ENCODE results near the gene FOXN3. TPM values are rescaled to one million over a fixed set of nuclear protein-coding genes. Genes with fewer than 3 reads are reported as not detected.
A peak's percentile ranks its signal among the peaks of the same experiment; 100 is the strongest.

Gene FOXN3
- total and polyA plus RNA-seq, 2 experiments from 2014 or later, result 98.9 to 167 TPM

GRCh38 chr14:89416002-89416995 is 734 bp downstream of the FOXN3 start (continued):
- TF ChIP-seq, protein P1, sequence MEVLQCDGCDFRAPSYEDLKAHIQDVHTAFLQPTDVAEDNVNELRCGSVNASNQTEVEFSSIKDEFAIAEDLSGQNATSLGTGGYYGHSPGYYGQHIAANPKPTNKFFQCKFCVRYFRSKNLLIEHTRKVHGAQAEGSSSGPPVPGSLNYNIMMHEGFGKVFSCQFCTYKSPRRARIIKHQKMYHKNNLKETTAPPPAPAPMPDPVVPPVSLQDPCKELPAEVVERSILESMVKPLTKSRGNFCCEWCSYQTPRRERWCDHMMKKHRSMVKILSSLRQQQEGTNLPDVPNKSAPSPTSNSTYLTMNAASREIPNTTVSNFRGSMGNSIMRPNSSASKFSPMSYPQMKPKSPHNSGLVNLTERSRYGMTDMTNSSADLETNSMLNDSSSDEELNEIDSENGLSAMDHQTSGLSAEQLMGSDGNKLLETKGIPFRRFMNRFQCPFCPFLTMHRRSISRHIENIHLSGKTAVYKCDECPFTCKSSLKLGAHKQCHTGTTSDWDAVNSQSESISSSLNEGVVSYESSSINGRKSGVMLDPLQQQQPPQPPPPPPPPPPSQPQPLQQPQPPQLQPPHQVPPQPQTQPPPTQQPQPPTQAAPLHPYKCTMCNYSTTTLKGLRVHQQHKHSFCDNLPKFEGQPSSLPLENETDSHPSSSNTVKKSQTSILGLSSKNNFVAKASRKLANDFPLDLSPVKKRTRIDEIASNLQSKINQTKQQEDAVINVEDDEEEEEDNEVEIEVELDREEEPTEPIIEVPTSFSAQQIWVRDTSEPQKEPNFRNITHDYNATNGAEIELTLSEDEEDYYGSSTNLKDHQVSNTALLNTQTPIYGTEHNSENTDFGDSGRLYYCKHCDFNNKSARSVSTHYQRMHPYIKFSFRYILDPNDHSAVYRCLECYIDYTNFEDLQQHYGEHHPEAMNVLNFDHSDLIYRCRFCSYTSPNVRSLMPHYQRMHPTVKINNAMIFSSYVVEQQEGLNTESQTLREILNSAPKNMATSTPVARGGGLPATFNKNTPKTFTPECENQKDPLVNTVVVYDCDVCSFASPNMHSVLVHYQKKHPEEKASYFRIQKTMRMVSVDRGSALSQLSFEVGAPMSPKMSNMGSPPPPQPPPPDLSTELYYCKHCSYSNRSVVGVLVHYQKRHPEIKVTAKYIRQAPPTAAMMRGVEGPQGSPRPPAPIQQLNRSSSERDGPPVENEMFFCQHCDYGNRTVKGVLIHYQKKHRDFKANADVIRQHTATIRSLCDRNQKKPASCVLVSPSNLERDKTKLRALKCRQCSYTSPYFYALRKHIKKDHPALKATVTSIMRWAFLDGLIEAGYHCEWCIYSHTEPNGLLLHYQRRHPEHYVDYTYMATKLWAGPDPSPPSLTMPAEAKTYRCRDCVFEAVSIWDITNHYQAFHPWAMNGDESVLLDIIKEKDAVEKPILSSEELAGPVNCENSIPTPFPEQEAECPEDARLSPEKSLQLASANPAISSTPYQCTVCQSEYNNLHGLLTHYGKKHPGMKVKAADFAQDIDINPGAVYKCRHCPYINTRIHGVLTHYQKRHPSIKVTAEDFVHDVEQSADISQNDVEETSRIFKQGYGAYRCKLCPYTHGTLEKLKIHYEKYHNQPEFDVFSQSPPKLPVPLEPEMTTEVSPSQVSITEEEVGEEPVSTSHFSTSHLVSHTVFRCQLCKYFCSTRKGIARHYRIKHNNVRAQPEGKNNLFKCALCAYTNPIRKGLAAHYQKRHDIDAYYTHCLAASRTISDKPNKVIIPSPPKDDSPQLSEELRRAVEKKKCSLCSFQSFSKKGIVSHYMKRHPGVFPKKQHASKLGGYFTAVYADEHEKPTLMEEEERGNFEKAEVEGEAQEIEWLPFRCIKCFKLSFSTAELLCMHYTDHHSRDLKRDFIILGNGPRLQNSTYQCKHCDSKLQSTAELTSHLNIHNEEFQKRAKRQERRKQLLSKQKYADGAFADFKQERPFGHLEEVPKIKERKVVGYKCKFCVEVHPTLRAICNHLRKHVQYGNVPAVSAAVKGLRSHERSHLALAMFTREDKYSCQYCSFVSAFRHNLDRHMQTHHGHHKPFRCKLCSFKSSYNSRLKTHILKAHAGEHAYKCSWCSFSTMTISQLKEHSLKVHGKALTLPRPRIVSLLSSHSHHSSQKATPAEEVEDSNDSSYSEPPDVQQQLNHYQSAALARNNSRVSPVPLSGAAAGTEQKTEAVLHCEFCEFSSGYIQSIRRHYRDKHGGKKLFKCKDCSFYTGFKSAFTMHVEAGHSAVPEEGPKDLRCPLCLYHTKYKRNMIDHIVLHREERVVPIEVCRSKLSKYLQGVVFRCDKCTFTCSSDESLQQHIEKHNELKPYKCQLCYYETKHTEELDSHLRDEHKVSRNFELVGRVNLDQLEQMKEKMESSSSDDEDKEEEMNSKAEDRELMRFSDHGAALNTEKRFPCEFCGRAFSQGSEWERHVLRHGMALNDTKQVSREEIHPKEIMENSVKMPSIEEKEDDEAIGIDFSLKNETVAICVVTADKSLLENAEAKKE (CRISPR knock-in tag; IDR thresholded peaks at IDR 0.05), result no peak
- no peak for TF ChIP-seq ZNF331 (CRISPR knock-in tag; IDR thresholded peaks at IDR 0.05; ENCODE audit: low read depth)

GRCh38 chr14:89415159-89415558 is 1.9 kb downstream of the FOXN3 start:
- H3K9me2 ChIP-seq (ENCODE audit: insufficient read depth), result no peaks in the 10 kb centered on the region; the same call in 1 of the 2 replicates
- H3K4me2 ChIP-seq, result peak overlapping the region; percentile 93
- TF ChIP-seq STAT1 (IDR thresholded peaks at IDR 0.05; ENCODE audit: unreplicated experiment), result no peak
- no peak for TF ChIP-seq REST (IDR thresholded peaks at IDR 0.05; ENCODE audit: unreplicated experiment)
- H2AFZ ChIP-seq, result no peak overlapping the region
- H3K36me3 Mint-ChIP-seq (ENCODE audit: low read depth), result peaks cover 72% of the 10 kb centered on the region
- H3K27ac Mint-ChIP-seq, result peak overlapping the region; percentile 89
- H3K4me1 Mint-ChIP-seq, result peaks cover 56% of the 10 kb centered on the region
- peaks cover 22% of the 10 kb centered on the region for H3K27me3 Mint-ChIP-seq (ENCODE audit: insufficient read depth, low read depth, poor library complexity)
- H3K27me3 ChIP-seq (ENCODE audit: insufficient read depth), result no peaks in the 10 kb centered on the region
- H3K36me3 ChIP-seq (ENCODE audit: insufficient read depth), result peaks cover 19% of the 10 kb centered on the region
- peaks cover 90% of the 10 kb centered on the region for H3K79me2 ChIP-seq (replicated peaks; ENCODE audit: insufficient read depth)
- peaks cover 67% of the 10 kb centered on the region for H3K4me1 ChIP-seq (ENCODE audit: insufficient read depth)
- peak overlapping the region; percentile 98 for H3K4me3 ChIP-seq
- H3K27ac ChIP-seq (ENCODE audit: low read depth), result peak overlapping the region; percentile 15; the same call in 1 of the 2 replicates
- peaks cover 47% of the 10 kb centered on the region for H4K20me1 ChIP-seq (replicated peaks; ENCODE audit: insufficient read depth)
- DNase-seq (ENCODE audit: low spot score), result no peak
- 0 out of 2 replicates have a peak, but pooled peaks cover 24% of the 10 kb centered on the region for H3F3A ChIP-seq (replicated peaks; ENCODE audit: low read depth)
- no peak for ATAC-seq
- H3K4me3 Mint-ChIP-seq, result peak overlapping the region; percentile 86
- H3K9me3 Mint-ChIP-seq, result peaks cover 19% of the 10 kb centered on the region

Data from GM23338 (cell line).